ENCODE data around the gene HNF4A. TPM values are rescaled to one million over a fixed set of nuclear protein-coding genes. Genes with fewer than 3 reads are reported as not detected.

The HNF4A gene
- total and polyA plus RNA-seq, 2 donors (not counting 3 experiments of a cell fraction or from before 2014, with no cell fraction given) = not detected

DNA sequence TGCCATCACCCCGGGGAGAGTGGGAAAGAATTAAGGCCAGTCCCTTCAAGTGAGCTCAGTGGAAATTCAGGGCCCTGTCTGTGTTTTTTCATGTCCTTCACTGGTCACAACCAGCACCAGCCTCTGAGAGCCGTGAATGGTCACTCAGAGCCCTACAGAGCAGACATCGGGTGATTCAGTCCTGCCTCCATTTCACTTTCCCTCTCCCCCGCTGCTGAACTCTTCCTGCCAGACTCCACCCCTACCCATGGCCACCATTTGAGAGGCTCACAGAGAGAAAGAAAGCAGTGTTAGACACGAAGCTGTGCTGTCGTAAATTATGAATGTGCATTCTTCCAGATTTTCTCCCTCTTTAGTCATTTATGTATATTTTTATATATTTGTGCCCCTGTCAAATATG, 13.3 kb upstream of the HNF4A start:
- no peaks in the 10 kb centered on the region for H3K9me1 ChIP-seq (replicated peaks; ENCODE audit: control insufficient read depth, extremely low read depth, insufficient read depth, low read length)
- no peaks in the 10 kb centered on the region for H3K9me3 ChIP-seq (replicated peaks; ENCODE audit: control insufficient read depth, insufficient read depth, low read length)
- no peak overlapping the region for H2AFZ ChIP-seq (ENCODE audit: low read depth, low read length)
- no peaks in the 10 kb centered on the region for H3K4me1 ChIP-seq (ENCODE audit: control insufficient read depth, extremely low read depth, insufficient read depth, low read length)
- no TSS peak for BruUV-seq (replicated peaks)
- ChIA-PET POLR2A (no interaction called here), CTCF (no interaction called here)
- H3K27me3 ChIP-seq (ENCODE audit: control insufficient read depth in 2 of 2, insufficient read depth in 2 of 2, low read length in 2 of 2) = no peaks in the 10 kb centered on the region
- FAIRE-seq (no peak), DNase-seq (ENCODE audit: low read depth, low spot score) (no peak)
- H3K27ac ChIP-seq (ENCODE audit: insufficient read depth, low read depth, low read length) = no peak overlapping the region
- no peak overlapping the region for H3K9ac ChIP-seq (replicated peaks; ENCODE audit: extremely low read depth, insufficient read depth, low read length)
- TF ChIP-seq MYC (IDR thresholded peaks at IDR 0.05; ENCODE audit: low read depth, low read length) (no peak), FOS (IDR thresholded peaks at IDR 0.05; ENCODE audit: borderline replicate concordance, insufficient read depth, low read length) (no peak), GATA2 (IDR thresholded peaks at IDR 0.05; ENCODE audit: insufficient read depth, insufficient read length, low read depth, low read length) (no peak), POLR2A (IDR thresholded peaks at IDR 0.05; ENCODE audit: low read depth, low read length) (no peak), POLR2AphosphoS5 (IDR thresholded peaks at IDR 0.05; ENCODE audit: insufficient read depth, low read depth, low read length) (no peak), JUN (IDR thresholded peaks at IDR 0.05; ENCODE audit: borderline replicate concordance, insufficient read depth, insufficient read length, low read depth) (no peak), EZH2 (IDR thresholded peaks at IDR 0.05; ENCODE audit: borderline replicate concordance, low read depth, low read length, severe bottlenecking) (no peak)
- no peak overlapping the region for H3K4me2 ChIP-seq (ENCODE audit: insufficient read depth, low read length)
- dilution Hi-C loops (cut with MboI; ENCODE audit: extremely low pct_ligation_motif_present, low sequenced_read_pairs) (no loop called here), intact Hi-C loops (cut with micrococcal nuclease) (no loop called here)
- H3K36me3 ChIP-seq (ENCODE audit: control insufficient read depth in 2 of 2, extremely low read depth in 1 of 2, insufficient read depth in 2 of 2, low read length in 2 of 2) = no peaks in the 10 kb centered on the region
- H4K20me1 ChIP-seq (replicated peaks; ENCODE audit: control insufficient read depth, extremely low read depth, insufficient read depth, low read length) = no peaks in the 10 kb centered on the region
- H3K79me2 ChIP-seq (ENCODE audit: control insufficient read depth, insufficient read depth, low read length) = no peaks in the 10 kb centered on the region
- H3K4me3 ChIP-seq (replicated peaks in 1 of 3; ENCODE audit: insufficient read depth in 1 of 3, low read depth in 1 of 3, low read length in 3 of 3) = no peak overlapping the region

DNA sequence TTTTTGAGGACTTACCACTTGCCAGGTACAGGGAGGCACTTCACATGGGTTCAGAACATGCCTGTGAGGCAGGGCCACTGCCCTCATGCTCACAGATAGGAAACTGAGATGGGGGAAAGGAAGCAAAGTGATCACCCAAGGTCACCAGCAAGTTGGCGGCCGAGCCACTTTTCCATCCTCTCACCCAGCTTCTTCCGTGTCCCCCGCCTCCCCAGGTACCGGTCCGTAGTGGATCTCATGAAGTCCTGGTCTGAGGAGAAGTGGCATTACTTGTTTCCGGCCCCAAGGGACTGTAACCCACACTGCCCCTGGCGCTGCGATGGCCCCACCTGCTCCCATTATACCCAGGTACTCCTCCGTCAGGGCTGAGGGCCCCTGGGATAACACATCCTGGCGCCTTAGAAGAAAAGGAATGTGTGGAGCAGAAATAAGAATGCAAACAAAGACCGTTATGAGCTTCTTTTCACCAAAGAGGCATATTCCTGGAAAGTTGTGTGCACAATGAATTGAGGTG, 12.3 kb upstream of the HNF4A start:
- Histone ChIP-seq H3K79me2 (ENCODE audit: control insufficient read depth, insufficient read depth, low read length) (no peaks in the 10 kb centered on the region), H3K36me3 (ENCODE audit: control insufficient read depth in 2 of 2, extremely low read depth in 1 of 2, insufficient read depth in 2 of 2, low read length in 2 of 2) (no peaks in the 10 kb centered on the region), H4K20me1 (replicated peaks; ENCODE audit: control insufficient read depth, extremely low read depth, insufficient read depth, low read length) (no peaks in the 10 kb centered on the region), H3K4me3 (replicated peaks in 1 of 3; ENCODE audit: insufficient read depth in 1 of 3, low read depth in 1 of 3, low read length in 3 of 3) (no peak overlapping the region), H3K9me1 (replicated peaks; ENCODE audit: control insufficient read depth, extremely low read depth, insufficient read depth, low read length) (no peaks in the 10 kb centered on the region), H3K27ac (ENCODE audit: insufficient read depth, low read depth, low read length) (no peak overlapping the region), H3K4me2 (ENCODE audit: insufficient read depth, low read length) (no peak overlapping the region), H3K4me1 (ENCODE audit: control insufficient read depth, extremely low read depth, insufficient read depth, low read length) (no peaks in the 10 kb centered on the region), H2AFZ (ENCODE audit: low read depth, low read length) (no peak overlapping the region), H3K9me3 (replicated peaks; ENCODE audit: control insufficient read depth, insufficient read depth, low read length) (no peaks in the 10 kb centered on the region), H3K9ac (replicated peaks; ENCODE audit: extremely low read depth, insufficient read depth, low read length) (no peak overlapping the region), H3K27me3 (ENCODE audit: control insufficient read depth in 2 of 2, insufficient read depth in 2 of 2, low read length in 2 of 2) (no peaks in the 10 kb centered on the region)
- no peak for FAIRE-seq
- no peak for TF ChIP-seq CTCF (IDR thresholded peaks at IDR 0.05; ENCODE audit: extremely low read depth in 1 of 2, insufficient read depth in 1 of 2, low read depth in 1 of 2, low read length in 2 of 2)
- TF ChIP-seq FOS (IDR thresholded peaks at IDR 0.05; ENCODE audit: borderline replicate concordance, insufficient read depth, low read length) = no peak
- TF ChIP-seq POLR2A (IDR thresholded peaks at IDR 0.05; ENCODE audit: low read depth, low read length) = no peak
- TF ChIP-seq, protein P1, sequence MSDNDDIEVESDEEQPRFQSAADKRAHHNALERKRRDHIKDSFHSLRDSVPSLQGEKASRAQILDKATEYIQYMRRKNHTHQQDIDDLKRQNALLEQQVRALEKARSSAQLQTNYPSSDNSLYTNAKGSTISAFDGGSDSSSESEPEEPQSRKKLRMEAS (IDR thresholded peaks at IDR 0.05; ENCODE audit: insufficient read depth, insufficient read length) = no peak
- no peak for TF ChIP-seq GATA2 (IDR thresholded peaks at IDR 0.05; ENCODE audit: insufficient read depth, insufficient read length, low read depth, low read length)
- TF ChIP-seq JUN (IDR thresholded peaks at IDR 0.05; ENCODE audit: borderline replicate concordance, insufficient read depth, insufficient read length, low read depth) = no peak
- TF ChIP-seq POLR2AphosphoS5 (IDR thresholded peaks at IDR 0.05; ENCODE audit: insufficient read depth, low read depth, low read length) = no peak
- no peak for TF ChIP-seq MYC (IDR thresholded peaks at IDR 0.05; ENCODE audit: low read depth, low read length)
- no peak for TF ChIP-seq EZH2 (IDR thresholded peaks at IDR 0.05; ENCODE audit: borderline replicate concordance, low read depth, low read length, severe bottlenecking)
- dilution Hi-C loops (cut with MboI; ENCODE audit: extremely low pct_ligation_motif_present, low sequenced_read_pairs) (no loop called here), intact Hi-C loops (cut with micrococcal nuclease) (no loop called here)
- no peak for DNase-seq (ENCODE audit: low read depth, low spot score)
- POLR2A ChIA-PET = no interaction called here
- BruUV-seq (replicated peaks) = no TSS peak
- CTCF ChIA-PET = interaction anchor here (1.1 kb wide), 1 partner anchor 32 kb away, joined by 3 read pairs; the partner anchor contains the start of gene FITM2
